Measurements from ENCODE around the gene PSMG3. TPM values are rescaled to one million over a fixed set of nuclear protein-coding genes. Genes with fewer than 3 reads are reported as not detected.

PSMG3 gene
- total RNA-seq, 2 donors from 2014 or later = 21.5 to 22.3 TPM

- Histone ChIP-seq H3K36me3 (no peaks in the 10 kb centered on the region), H3K4me3 (no peak overlapping the region), H3K9me3 (no peaks in the 10 kb centered on the region), H3K4me1 (peaks cover 0 to 20% of the 10 kb centered on the region in 2 donors), H3K27me3 (no peaks in the 10 kb centered on the region), H3K27ac (no peak overlapping the region)
- DNase-seq (ENCODE audit: low spot score) = no peak
- no peak for TF ChIP-seq CTCF (IDR thresholded peaks at IDR 0.05)
These were observed 12.1 kb downstream of the PSMG3 start for GRCh38 chr7:1557771-1558170.

- Histone ChIP-seq H3K27ac (no peak overlapping the region), H3K27me3 (no peaks in the 10 kb centered on the region), H3K4me1 (peaks cover 0 to 20% of the 10 kb centered on the region in 2 donors), H3K36me3 (no peaks in the 10 kb centered on the region), H3K4me3 (no peak overlapping the region), H3K9me3 (no peaks in the 10 kb centered on the region)
- DNase-seq (ENCODE audit: low spot score) = no peak
- no peak for TF ChIP-seq CTCF (IDR thresholded peaks at IDR 0.05)
These were observed 12.8 kb downstream of the PSMG3 start for GRCh38 chr7:1557006-1557405.

GRCh38 chr7:1555813-1556543, 13.9 kb downstream of the PSMG3 start, which contains the start of gene TMEM184A:
Gene TMEM184A, minus strand, starts transcription at chr7:1556205. Its CDS starts 721 bp downstream, at chr7:1555484.
- Histone ChIP-seq H3K9me3 (no peaks in the 10 kb centered on the region), H3K36me3 (no peaks in the 10 kb centered on the region), H3K4me1 (peaks cover 0 to 20% of the 10 kb centered on the region in 2 donors), H3K27ac (no peak within 1 kb of the TSS), H3K4me3 (no peak within 1 kb of the TSS), H3K27me3 (no peaks in the 10 kb centered on the region)
- no peak for DNase-seq (ENCODE audit: low spot score)
- TF ChIP-seq CTCF (IDR thresholded peaks at IDR 0.05) = peak; percentile 30 to 51

- H3K27ac ChIP-seq = no peak overlapping the region
- H3K27me3 ChIP-seq = no peaks in the 10 kb centered on the region
- no peak overlapping the region for H3K4me3 ChIP-seq
- DNase-seq (ENCODE audit: low spot score) = no peak
- H3K9me3 ChIP-seq = no peaks in the 10 kb centered on the region
- no peak for TF ChIP-seq CTCF (IDR thresholded peaks at IDR 0.05)
- H3K4me1 ChIP-seq = peaks cover 0 to 20% of the 10 kb centered on the region in 2 donors
- H3K36me3 ChIP-seq = no peaks in the 10 kb centered on the region
These were observed 14.6 kb downstream of the PSMG3 start for GRCh38 chr7:1555046-1555812.

- Histone ChIP-seq H3K4me1 (peaks cover 0 to 20% of the 10 kb centered on the region in 2 donors), H3K4me3 (no peak overlapping the region), H3K27me3 (no peaks in the 10 kb centered on the region), H3K36me3 (no peaks in the 10 kb centered on the region), H3K27ac (no peak overlapping the region), H3K9me3 (no peaks in the 10 kb centered on the region)
- no peak for DNase-seq (ENCODE audit: low spot score)
- no peak for TF ChIP-seq CTCF (IDR thresholded peaks at IDR 0.05)
These were observed 15.3 kb downstream of the PSMG3 start for GRCh38 chr7:1554333-1555045.
